Gastroesophageal sphincter (tissue), 3 donors: Measurements from ENCODE around the gene STEAP4.

ENCODE experiments used
- EP300 ChIP-seq: sonication (generic); formaldehyde crosslinking; IDR thresholded peaks from one replicate; pipeline ENCODE4 v1.6.1; 2017; ENCODE audit warnings: antibody characterized with exemption, mild to moderate bottlenecking
- TF ChIP-seq, protein P1 (sequence below), 4 experiments: fragments of 200-600 bp in 2 of 4; fragments of 450-650 bp in 2 of 4; sonication (generic) in 1 of 4; IDR thresholded peaks; one replicate each; pipeline ENCODE4 v1.5.1; 2017 to 2019; ENCODE audit warnings: antibody characterized with exemption in 4 of 4, mild to moderate bottlenecking in 2 of 4, moderate library complexity in 2 of 4

DNA sequence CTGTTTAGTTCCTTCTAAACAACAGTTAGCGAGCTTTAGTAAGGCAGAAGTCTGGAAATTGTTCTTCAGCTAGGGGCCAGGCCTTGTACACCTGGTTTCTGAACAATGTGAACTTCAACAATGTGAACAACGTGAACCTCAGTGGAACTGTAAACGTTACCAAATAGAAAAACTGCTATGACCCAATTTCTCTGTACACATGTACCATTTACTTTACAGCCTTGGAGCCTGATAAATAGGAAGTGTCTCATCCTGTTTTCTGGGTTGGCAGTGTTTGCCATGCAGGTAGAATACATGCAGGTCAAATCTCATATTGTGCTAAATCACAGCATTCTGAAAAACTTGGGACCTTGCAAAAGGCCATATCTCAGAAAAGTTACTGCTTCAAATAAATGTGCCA is 1.6 kb downstream of the STEAP4 start:
- TF ChIP-seq, protein P1, sequence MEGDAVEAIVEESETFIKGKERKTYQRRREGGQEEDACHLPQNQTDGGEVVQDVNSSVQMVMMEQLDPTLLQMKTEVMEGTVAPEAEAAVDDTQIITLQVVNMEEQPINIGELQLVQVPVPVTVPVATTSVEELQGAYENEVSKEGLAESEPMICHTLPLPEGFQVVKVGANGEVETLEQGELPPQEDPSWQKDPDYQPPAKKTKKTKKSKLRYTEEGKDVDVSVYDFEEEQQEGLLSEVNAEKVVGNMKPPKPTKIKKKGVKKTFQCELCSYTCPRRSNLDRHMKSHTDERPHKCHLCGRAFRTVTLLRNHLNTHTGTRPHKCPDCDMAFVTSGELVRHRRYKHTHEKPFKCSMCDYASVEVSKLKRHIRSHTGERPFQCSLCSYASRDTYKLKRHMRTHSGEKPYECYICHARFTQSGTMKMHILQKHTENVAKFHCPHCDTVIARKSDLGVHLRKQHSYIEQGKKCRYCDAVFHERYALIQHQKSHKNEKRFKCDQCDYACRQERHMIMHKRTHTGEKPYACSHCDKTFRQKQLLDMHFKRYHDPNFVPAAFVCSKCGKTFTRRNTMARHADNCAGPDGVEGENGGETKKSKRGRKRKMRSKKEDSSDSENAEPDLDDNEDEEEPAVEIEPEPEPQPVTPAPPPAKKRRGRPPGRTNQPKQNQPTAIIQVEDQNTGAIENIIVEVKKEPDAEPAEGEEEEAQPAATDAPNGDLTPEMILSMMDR (IDR thresholded peaks at IDR 0.05) = no peak
- no peak for TF ChIP-seq EP300
